CD8-positive, alpha-beta memory T cell (primary cell): ENCODE data around the gene ATP5ME. TPM values are rescaled to one million over a fixed set of nuclear protein-coding genes. Genes with fewer than 3 reads are reported as not detected.
A peak's percentile ranks its signal among the peaks of the same experiment; 100 is the strongest.

ENCODE experiments used
- CTCF ChIA-PET: fragments of 350-600 bp; sonication (Branson Sonifier 250); formaldehyde crosslinking; loops from one replicate; lab custom pipeline; 2021; ENCODE audit warnings: antibody characterized with exemption; lab: Charles Lee
- POLR2A ChIA-PET: fragments of 350-600 bp; sonication (Branson Sonifier 250); formaldehyde crosslinking; loops from one replicate; lab custom pipeline; 2021; ENCODE audit warnings: antibody characterized with exemption; lab: Charles Lee
- DNase-seq, 5 donors: peaks; one replicate each; pipeline versions ENCODE4 v3.0.0 to v3.0.0-alpha.2; 2020 to 2022; ENCODE audit warnings: mixed read lengths in 1 of 5
- H3K27ac ChIP-seq: one replicate; pipeline ENCODE4 v1.7.0; 2013; ENCODE audit warnings: low read depth, mild to moderate bottlenecking, low read length, moderate library complexity
- H3K27me3 ChIP-seq: 2 replicates; pipeline ENCODE4 v1.7.0; 2013; ENCODE audit warnings: low read length, mild to moderate bottlenecking; ENCODE audit not compliant: insufficient read depth, poor library complexity, severe bottlenecking
- H3K36me3 ChIP-seq: 2 replicates; pipeline ENCODE4 v1.7.0; 2013; ENCODE audit warnings: mild to moderate bottlenecking, low read length, moderate library complexity; ENCODE audit not compliant: insufficient read depth
- H3K4me1 ChIP-seq: 2 replicates; pipeline ENCODE4 v1.7.0; 2013; ENCODE audit warnings: mild to moderate bottlenecking, low read length, moderate library complexity; ENCODE audit not compliant: insufficient read depth
- H3K4me3 ChIP-seq: 2 replicates; pipeline ENCODE4 v1.7.0; 2013; ENCODE audit warnings: mild to moderate bottlenecking, low read length
- H3K9me3 ChIP-seq: 2 replicates; pipeline ENCODE4 v1.7.0; 2013; ENCODE audit warnings: mild to moderate bottlenecking, low read length
- H3K27ac Mint-ChIP-seq, 8 donors: one replicate each; pipeline ENCODE4 v1.8.0; 2020 to 2021; ENCODE audit warnings: mixed read lengths in 8 of 8, mild to moderate bottlenecking in 6 of 8, inconsistent platforms in 3 of 8, moderate library complexity in 3 of 8
- H3K27me3 Mint-ChIP-seq, 2 donors: one replicate each; pipeline ENCODE4 v1.8.0; 2020 to 2021; ENCODE audit warnings: mixed read lengths in 2 of 2, mild to moderate bottlenecking in 1 of 2, moderate library complexity in 1 of 2
- H3K36me3 Mint-ChIP-seq, 3 donors: one replicate each; pipeline ENCODE4 v1.8.0; 2020 to 2021; ENCODE audit warnings: mixed read lengths in 3 of 3, inconsistent platforms in 1 of 3, mild to moderate bottlenecking in 1 of 3
- H3K4me1 Mint-ChIP-seq, 3 donors: one replicate each; pipeline ENCODE4 v1.8.0; 2020 to 2021; ENCODE audit warnings: mixed read lengths in 3 of 3, inconsistent platforms in 1 of 3, mild to moderate bottlenecking in 1 of 3
- H3K4me3 Mint-ChIP-seq, 7 donors: one replicate each; pipeline ENCODE4 v1.8.0; 2020 to 2021; ENCODE audit warnings: mixed read lengths in 7 of 7, mild to moderate bottlenecking in 6 of 7, moderate library complexity in 4 of 7, inconsistent platforms in 2 of 7
- H3K9me3 Mint-ChIP-seq, 5 donors: one replicate each; pipeline ENCODE4 v1.8.0; 2020 to 2022; ENCODE audit warnings: mixed read lengths in 5 of 5, mild to moderate bottlenecking in 3 of 5, moderate library complexity in 2 of 5, inconsistent platforms in 1 of 5
- polyA plus RNA-seq: library from polyadenylated mRNA; unstranded; fragments of 300-500 nt; fragmentation: Illumina TruSeq; gene quantifications from one replicate; pipeline ENCODE4 v1.2.3, GENCODE V29; 2021
- total RNA-seq, 2 experiments: library from RNA; stranded (reverse); gene quantifications; one replicate each; pipeline ENCODE4 v1.2.3, GENCODE V29; 2021

Gene ATP5ME
- total and polyA plus RNA-seq, 3 experiments from 2014 or later: 284 to 441 (median 291) TPM

DNA sequence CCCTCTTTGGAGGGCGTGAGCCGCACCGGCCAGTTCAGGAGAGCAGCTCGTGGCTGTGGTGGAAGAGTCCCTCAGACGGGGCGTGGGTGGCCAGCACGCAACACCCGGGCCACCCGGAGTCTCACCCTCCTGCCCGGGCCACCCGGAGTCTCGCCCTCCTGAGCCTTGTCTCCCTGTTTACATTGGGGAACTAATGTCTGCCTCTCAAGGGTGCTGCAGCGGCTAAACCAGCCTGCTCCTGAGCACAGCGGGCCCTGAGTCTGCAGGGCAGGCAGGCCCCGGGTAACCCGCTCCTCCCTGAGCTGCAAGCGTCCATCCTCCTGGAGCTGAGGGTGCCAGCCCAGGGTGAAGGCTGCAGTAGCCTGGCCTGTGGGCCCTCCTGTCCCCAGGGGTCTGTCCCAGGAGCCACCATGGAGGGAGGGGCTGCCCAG is 45.8 kb downstream of the ATP5ME start:
- H3K27ac Mint-ChIP-seq: no peak overlapping the region
- H3K9me3 ChIP-seq: no peaks in the 10 kb centered on the region

DNA sequence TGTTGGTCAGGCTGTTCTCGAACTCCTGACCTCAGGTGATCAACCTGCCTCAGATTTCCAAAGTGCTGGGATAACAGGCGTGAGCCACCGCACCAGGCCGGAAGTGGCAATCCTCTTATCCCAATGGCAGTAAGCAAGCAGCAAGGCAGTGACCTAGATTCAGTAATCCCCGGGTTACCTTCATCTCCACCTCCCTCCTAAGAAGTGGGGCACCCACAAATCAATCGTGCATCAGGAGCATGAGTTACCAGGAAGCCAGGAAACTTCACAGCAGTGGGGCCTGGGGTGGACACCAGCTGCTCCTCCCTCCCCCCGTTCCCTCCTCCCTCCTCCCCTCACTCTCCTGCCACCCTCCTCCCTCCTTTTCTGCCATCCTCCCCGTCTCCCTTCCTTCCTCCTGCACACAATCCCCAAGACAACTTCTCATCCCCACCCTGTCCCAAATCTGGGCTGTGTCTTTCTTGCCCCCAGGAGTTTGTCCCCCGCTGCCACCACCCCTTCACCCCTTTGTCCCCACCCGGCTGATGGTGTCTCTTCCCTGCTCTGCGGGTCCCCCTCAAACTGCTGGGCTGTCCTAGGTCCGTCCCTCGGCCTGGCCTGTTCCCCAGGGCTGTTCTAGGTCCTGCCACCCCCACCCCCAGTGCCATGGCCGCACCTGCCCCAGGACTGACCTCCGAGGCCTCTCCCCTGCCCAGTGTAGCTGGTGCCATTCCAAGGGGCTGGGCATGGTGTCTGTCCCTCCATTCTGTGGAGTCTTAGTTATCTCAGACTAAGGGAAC is 46.5 kb downstream of the ATP5ME start:
- H3K4me1 ChIP-seq: no peaks in the 10 kb centered on the region
- H3K27me3 ChIP-seq: no peaks in the 10 kb centered on the region
- POLR2A ChIA-PET: no interaction called here
- no peaks in the 10 kb centered on the region for H3K36me3 ChIP-seq
- no peak overlapping the region for H3K27ac ChIP-seq
- Mint-ChIP-seq H3K27ac (no peak overlapping the region), H3K27me3 (peaks cover 0 to 5% of the 10 kb centered on the region in 2 donors), H3K36me3 (no peaks in the 10 kb centered on the region), H3K4me3 (no peak overlapping the region), H3K9me3 (no peaks in the 10 kb centered on the region), H3K4me1 (no peaks in the 10 kb centered on the region)
- H3K9me3 ChIP-seq: no peaks in the 10 kb centered on the region
- H3K4me3 ChIP-seq: no peak overlapping the region
- CTCF ChIA-PET: no interaction called here
- DNase-seq: peak in 1 of 5 donors; percentile 33

More for the DNA sequence above, 45.8 kb downstream of the ATP5ME start:
- Mint-ChIP-seq H3K4me3 (no peak overlapping the region), H3K9me3 (no peaks in the 10 kb centered on the region), H3K4me1 (no peaks in the 10 kb centered on the region), H3K36me3 (no peaks in the 10 kb centered on the region), H3K27me3 (peaks cover 0 to 5% of the 10 kb centered on the region in 2 donors)
- POLR2A ChIA-PET: no interaction called here
- CTCF ChIA-PET: no interaction called here
- Histone ChIP-seq H3K4me3 (no peak overlapping the region), H3K27ac (no peak overlapping the region), H3K27me3 (no peaks in the 10 kb centered on the region), H3K4me1 (no peaks in the 10 kb centered on the region), H3K36me3 (no peaks in the 10 kb centered on the region)
- peak in 1 of 5 donors; percentile 17 for DNase-seq

DNA sequence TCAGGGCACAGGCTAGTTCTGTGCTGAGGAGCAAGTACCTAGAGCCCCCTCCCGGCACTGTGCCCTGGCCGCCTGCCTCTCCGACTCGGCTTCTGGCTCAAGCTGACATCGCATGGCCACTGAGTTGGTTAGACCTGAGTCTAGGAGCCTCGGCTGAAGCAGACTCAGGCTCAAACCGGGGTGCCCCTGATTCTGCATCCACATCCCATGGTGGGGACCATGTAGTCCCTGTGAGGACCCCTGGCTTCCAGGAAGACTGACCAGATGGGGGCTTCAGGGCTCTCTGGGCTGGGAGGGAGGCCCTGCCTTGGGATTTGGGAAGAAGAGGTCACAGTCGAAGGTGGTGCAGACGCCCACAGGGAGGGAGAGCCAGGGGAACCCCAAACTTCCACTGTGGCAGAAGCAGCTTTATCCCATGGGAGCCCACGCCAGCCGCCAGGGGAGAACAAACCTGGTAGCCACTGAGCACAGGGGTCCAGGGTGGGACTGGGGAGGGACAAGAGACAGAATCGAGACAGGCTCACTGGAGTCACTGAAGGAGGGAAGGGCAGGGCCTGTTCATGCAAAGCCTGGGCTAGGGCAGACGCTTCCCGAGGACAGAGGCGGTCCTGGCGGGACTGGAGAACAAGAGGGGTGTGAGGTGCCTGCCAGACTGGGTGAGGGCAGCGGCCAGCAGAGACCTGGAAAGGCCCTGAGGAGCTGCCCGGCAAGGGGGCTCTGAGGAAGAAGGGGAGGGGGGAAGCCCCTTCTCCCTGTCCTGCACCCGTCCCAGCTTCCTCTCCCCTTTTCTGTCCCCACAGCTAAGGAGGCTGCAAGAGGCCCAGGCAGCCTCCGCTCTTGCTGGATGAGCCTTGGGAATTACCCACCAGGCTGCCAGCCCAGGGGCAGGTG is 47.6 kb downstream of the ATP5ME start:
- no peaks in the 10 kb centered on the region for H3K4me1 ChIP-seq
- Mint-ChIP-seq H3K36me3 (no peaks in the 10 kb centered on the region), H3K9me3 (no peaks in the 10 kb centered on the region), H3K4me3 (no peak overlapping the region), H3K27ac (no peak overlapping the region), H3K4me1 (no peaks in the 10 kb centered on the region), H3K27me3 (peaks cover 4 to 8% of the 10 kb centered on the region in 2 donors)
- H3K36me3 ChIP-seq: no peaks in the 10 kb centered on the region
- no peak overlapping the region for H3K4me3 ChIP-seq
- peak in 1 of 5 donors; percentile 41 for DNase-seq
- no peaks in the 10 kb centered on the region for H3K9me3 ChIP-seq
- no peak overlapping the region for H3K27ac ChIP-seq
- ChIA-PET POLR2A (no interaction called here), CTCF (no interaction called here)
- no peaks in the 10 kb centered on the region for H3K27me3 ChIP-seq

GRCh38 chr4:625631-626161 is 48.4 kb downstream of the ATP5ME start:
- H3K27ac ChIP-seq: no peak overlapping the region
- no peaks in the 10 kb centered on the region for H3K4me1 ChIP-seq
- ChIA-PET POLR2A (no interaction called here), CTCF (no interaction called here)
- Mint-ChIP-seq H3K36me3 (no peaks in the 10 kb centered on the region), H3K4me3 (no peak overlapping the region), H3K9me3 (no peaks in the 10 kb centered on the region), H3K27me3 (peaks cover 4 to 9% of the 10 kb centered on the region in 2 donors), H3K4me1 (no peaks in the 10 kb centered on the region), H3K27ac (no peak overlapping the region)
- no peaks in the 10 kb centered on the region for H3K36me3 ChIP-seq
- H3K27me3 ChIP-seq: no peaks in the 10 kb centered on the region
- H3K4me3 ChIP-seq: no peak overlapping the region
- DNase-seq: peak in 1 of 5 donors; percentile 37
- H3K9me3 ChIP-seq: no peaks in the 10 kb centered on the region

DNA sequence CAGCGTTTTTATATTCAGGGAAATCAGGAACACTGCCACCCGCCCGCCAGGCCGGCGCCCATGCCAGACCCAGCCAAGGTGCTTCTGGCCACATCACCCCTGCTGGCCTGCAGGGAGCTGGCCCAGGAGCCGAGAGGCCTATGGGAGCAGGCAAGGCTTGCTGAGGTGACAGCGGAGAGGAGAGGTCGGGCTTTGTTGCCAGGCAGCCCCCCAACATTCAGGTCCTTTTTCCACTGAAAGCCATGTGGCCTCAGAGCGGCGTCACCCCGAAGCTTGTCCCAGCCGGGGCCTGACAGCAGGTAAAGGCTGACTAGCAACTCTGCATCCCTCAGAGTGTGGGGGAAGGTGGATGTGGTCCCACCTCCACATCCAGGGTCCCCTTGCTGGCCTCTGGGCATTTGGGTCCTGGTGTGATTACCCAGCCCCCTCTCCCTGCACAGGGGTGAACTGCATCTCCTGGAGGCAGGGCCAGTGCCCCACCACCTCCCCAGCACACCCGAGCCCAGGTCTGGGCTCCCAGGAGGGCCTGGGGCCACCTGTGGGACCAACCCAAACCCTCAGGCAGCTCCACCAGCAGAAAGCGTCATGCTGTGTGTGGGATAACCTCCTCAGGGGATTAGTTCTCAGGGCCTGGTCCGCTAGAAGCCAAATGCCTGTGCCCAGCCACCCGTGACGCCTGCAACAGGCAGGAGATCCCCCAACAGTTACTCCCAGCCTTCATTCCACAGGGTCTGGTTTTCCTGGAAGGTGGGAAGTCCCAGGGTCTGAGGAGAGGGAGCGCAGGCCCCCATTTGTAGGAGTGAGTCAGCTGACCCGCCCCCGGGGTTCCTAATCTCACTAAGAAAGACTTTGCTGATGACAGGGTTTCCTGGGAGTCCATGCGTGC is 49.1 kb downstream of the ATP5ME start, which contains the start of gene PDE6B:
Gene PDE6B, plus strand, starts transcription at position 869 of the 886 bp plus-strand sequence. CDS start 54 bp downstream, outside the sequence.
- no peak within 1 kb of the TSS for H3K4me3 Mint-ChIP-seq
- no peaks in the 10 kb centered on the region for H3K4me1 ChIP-seq
- no peak within 1 kb of the TSS for H3K4me3 ChIP-seq
- H3K27ac Mint-ChIP-seq: no peak within 1 kb of the TSS
- H3K27me3 ChIP-seq: no peaks in the 10 kb centered on the region
- ChIA-PET CTCF (no interaction called here), POLR2A (no interaction called here)
- no peaks in the 10 kb centered on the region for H3K9me3 ChIP-seq
- H3K4me1 Mint-ChIP-seq: no peaks in the 10 kb centered on the region
- H3K27me3 Mint-ChIP-seq: peaks cover 4 to 17% of the 10 kb centered on the region in 2 donors
- DNase-seq: peak in 1 of 5 donors; percentile 22
- H3K36me3 ChIP-seq: no peaks in the 10 kb centered on the region
- H3K9me3 Mint-ChIP-seq: peaks cover 0 to 2% (median 0%) of the 10 kb centered on the region in 5 donors
- H3K36me3 Mint-ChIP-seq: no peaks in the 10 kb centered on the region
- H3K27ac ChIP-seq: no peak within 1 kb of the TSS

DNA sequence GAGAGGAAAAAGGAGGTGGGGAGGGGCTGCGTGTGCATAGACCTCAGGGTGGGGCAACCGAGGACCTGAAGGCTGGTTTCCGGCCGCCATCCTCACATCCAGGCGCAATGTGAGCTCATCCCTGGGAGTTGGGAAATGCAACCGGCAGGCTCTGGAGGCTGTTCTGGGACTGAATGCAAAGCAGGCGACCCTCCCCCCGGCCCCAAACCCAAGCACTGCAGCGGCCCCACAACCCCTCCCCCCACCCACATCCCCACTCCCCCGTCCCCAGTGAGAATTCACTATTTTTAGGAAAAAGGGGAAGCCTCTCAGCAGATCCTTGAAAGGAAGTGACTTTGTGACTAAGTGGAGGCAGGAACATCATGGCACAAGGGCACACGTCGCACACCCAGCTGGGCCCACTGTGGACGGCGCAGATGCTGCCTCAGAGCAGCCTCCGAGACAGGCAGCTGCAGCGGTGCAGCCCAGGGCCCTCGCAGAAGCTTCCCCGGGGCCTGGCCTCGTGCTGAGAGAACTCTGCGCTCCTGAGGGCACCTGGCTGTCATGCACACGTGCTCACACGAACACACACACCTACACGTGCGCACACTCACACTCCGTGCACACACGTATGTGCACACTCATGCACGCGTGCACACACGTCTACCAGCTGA is 50.0 kb downstream of the ATP5ME start:
- Mint-ChIP-seq H3K27ac (no peak overlapping the region), H3K4me3 (no peak overlapping the region), H3K4me1 (no peaks in the 10 kb centered on the region), H3K27me3 (peaks cover 4 to 18% of the 10 kb centered on the region in 2 donors), H3K36me3 (no peaks in the 10 kb centered on the region), H3K9me3 (peaks cover 0 to 2% (median 0%) of the 10 kb centered on the region in 5 donors)
- CTCF ChIA-PET: interaction anchor here (0.7 kb wide), 1 partner anchor 9 kb away, joined by 3 read pairs; no protein-coding TSS in a partner anchor
- H3K27me3 ChIP-seq: no peaks in the 10 kb centered on the region
- H3K4me1 ChIP-seq: no peaks in the 10 kb centered on the region
- no peaks in the 10 kb centered on the region for H3K36me3 ChIP-seq
- POLR2A ChIA-PET: no interaction called here
- H3K27ac ChIP-seq: no peak overlapping the region
- H3K9me3 ChIP-seq: no peaks in the 10 kb centered on the region
- H3K4me3 ChIP-seq: no peak overlapping the region
- DNase-seq: peak in 1 of 5 donors; percentile 9
